NT2/D1 (cell line): Measurements from ENCODE around the gene HM13.
"Not testable (repeated sequence)": the region's sequence is repeated elsewhere in the genome, so short reads cannot be mapped to it uniquely, and the experiment has no call there.

Experiments
- DNase-seq: peaks from one replicate; pipeline ENCODE4 v3.0.0-alpha.2; 2011; ENCODE audit warnings: low read depth, low spot score
- H3K27me3 ChIP-seq: 2 replicates; pipeline ENCODE4 v1.6.0; 2011; ENCODE audit warnings: mild to moderate bottlenecking; ENCODE audit not compliant: insufficient read length, insufficient read depth
- H3K36me3 ChIP-seq: 2 replicates; pipeline ENCODE4 v1.6.1; 2011; ENCODE audit warnings: mild to moderate bottlenecking, low read length, mixed read lengths; ENCODE audit not compliant: insufficient read depth, insufficient read length
- H3K4me1 ChIP-seq: 2 replicates; pipeline ENCODE4 v1.5.1; 2011; ENCODE audit not compliant: insufficient read depth, insufficient read length
- H3K4me3 ChIP-seq: 2 replicates; pipeline ENCODE4 v1.5.1; 2011; ENCODE audit warnings: low read depth; ENCODE audit not compliant: insufficient read length
- H3K9ac ChIP-seq: 2 replicates; pipeline ENCODE4 v1.6.0; 2011; ENCODE audit warnings: low read depth; ENCODE audit not compliant: insufficient read length
- H3K9me3 ChIP-seq: 2 replicates; pipeline ENCODE4 v1.5.1; 2011; ENCODE audit warnings: mild to moderate bottlenecking, low read length; ENCODE audit not compliant: insufficient read depth
- SUZ12 ChIP-seq: IDR thresholded peaks from 2 replicates; pipeline ENCODE4 v1.6.1; 2011; ENCODE audit not compliant: insufficient read length, insufficient read depth; ENCODE audit errors: extremely low read depth
- YY1 ChIP-seq: IDR thresholded peaks from 2 replicates; pipeline ENCODE4 v1.6.1; 2011; ENCODE audit not compliant: insufficient read length, insufficient read depth
- ZNF274 ChIP-seq: IDR thresholded peaks from 2 replicates; pipeline ENCODE4 v1.6.1; 2011; ENCODE audit warnings: mild to moderate bottlenecking, low read depth, low read length

The HM13 gene

DNA sequence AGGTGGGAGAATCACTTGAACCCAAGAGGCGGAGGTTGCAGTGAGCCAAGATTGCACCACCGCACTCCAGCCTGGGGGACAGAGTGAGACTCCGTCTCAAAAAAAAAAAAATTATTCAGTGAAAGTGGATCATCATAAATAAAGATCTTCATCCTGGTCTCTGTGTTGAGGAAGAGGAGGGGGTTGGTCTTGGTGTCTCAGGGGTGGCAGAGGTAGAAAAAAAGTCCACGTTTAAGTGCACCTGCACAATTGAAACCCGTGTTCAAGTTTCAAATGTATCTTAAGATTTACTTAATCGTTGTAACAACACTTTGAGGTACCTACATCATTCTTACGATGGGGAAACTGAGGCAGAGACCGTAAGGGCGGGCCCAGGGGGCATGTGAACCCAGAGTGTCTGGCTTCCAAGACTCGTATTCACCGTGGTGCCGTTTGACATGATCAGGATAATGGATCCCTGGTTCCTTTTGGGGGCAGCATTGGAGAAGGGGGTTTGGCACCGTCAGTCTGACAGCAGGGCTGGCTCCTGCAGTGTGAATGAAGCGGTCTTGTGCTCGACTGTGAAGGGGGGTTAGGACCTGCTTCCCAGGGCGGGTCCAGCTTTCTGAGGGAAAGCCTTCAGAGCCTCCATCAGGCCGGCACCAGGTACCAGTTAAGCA lies 57.9 kb downstream of the HM13 start:
- no peaks in the 10 kb centered on the region for H3K27me3 ChIP-seq
- H3K9me3 ChIP-seq = no peaks in the 10 kb centered on the region
- no peak for TF ChIP-seq YY1
- TF ChIP-seq ZNF274 = no peak
- TF ChIP-seq SUZ12 = no peak
- DNase-seq = no peak
- H3K4me3 ChIP-seq = peak overlapping the region; percentile 54
- H3K36me3 ChIP-seq = peaks cover 41% of the 10 kb centered on the region
- peak overlapping the region; percentile 86 for H3K9ac ChIP-seq
- H3K4me1 ChIP-seq = peaks cover 8% of the 10 kb centered on the region

DNA sequence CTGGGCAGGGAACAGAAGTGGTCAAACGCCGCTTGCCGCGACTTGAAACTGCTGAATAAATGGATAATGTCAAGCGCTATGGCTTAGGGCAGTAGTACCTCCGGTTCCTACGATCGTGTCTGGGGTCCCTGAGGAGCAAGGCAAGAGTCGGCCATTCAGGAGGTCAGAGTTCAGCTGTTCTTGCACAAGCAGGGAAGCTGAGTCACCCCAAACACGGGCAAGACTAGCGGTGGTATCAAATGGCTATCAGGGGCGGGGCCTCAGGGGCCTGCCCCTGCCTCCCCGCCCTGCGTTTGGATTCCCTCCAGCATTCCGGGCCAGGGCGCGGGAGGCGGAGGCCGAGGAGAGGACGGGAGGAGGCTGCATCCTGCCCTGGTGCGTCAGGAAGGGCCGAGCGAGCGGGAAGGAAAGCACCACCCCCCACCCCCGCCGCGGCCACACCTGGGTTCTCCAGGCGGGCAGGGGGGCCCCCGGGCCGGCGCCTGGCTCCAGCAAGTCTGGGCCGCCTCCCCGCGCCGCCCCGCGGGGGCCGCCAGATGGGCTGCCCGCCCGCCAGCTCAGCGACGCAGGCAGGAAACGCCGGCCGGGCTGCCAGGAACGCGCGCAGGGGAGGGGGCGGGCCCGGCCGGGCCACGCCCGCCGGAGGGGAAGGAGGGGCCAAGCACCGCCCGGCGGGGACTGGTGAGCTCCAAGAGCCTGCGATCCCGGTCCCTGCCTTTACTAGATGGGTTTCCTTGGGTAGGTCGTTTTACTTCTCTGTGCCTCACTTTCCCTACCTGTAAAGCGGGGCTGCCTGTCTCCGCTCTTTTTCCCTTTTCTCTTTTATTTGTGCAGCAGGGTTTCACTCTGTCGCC lies 58.7 kb downstream of the HM13 start:
- H3K9ac ChIP-seq = peak overlapping the region; percentile 90
- H3K36me3 ChIP-seq = peaks cover 39% of the 10 kb centered on the region
- H3K27me3 ChIP-seq = no peaks in the 10 kb centered on the region
- peaks cover 8% of the 10 kb centered on the region for H3K4me1 ChIP-seq
- DNase-seq = peak; percentile 93
- peak overlapping the region; percentile 66 for H3K4me3 ChIP-seq
- peaks cover 6% of the 10 kb centered on the region; the same call in 1 of the 2 replicates for H3K9me3 ChIP-seq
- TF ChIP-seq SUZ12 (no peak), ZNF274 (no peak), YY1 (no peak)

DNA sequence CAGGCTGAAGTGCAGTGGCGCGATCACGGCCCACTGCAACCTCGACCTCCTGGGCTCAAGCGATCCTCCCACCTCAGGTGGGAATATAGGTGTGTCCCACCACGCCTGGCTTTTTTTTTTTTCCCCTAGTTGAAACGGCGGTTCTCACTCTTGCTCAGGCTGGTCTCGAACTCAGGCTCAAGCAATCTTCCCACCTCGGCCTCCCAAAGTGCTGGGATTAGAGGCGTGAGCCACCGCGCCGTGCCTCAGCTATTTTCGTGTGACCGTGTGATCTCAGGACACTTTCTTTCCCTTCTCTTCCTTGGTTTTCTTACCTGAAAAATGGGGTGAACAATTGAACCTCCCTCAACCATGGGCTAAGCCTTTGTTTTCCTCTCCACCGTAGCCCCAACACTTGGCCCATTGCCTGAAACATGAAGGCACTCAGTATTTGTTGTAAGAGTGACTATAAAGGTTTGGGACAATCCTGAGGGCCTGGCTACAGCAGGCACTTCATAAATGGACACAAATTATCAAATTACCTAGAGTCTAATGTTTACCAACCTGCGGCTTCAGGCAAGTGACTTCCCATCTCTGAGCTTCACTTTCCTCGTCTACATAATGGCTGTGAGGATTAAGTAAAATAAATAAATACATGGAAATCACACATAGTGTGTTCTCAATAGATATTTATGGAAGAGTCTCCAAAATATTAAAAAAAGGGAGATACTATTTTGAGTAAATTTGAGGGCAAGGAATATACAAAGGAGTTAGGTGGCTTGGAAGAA lies 59.5 kb downstream of the HM13 start:
- TF ChIP-seq ZNF274 = no peak
- DNase-seq = no peak

DNA sequence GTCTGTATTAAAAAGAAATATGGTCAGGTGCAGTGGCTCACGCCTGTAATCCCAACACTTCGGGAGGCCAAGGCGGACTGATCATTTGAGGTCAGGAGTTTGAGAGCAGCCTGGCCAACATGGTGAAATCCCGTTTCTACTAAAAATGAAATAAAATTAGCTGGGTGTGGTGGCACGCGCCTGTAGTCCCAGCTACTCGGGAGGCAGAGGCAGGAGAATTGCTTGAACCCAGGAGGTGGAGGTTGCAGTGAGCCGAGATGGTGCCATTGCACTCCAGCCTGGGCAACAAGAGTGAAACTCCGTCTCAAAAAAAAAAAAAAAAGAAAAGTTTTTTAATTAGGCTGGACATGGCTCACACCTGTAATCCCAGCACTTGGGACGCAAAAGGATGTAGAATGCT lies 60.7 kb downstream of the HM13 start:
- not testable (repeated sequence) for H3K9me3 ChIP-seq, H3K9ac ChIP-seq, H3K27me3 ChIP-seq, H3K4me3 ChIP-seq, DNase-seq, H3K4me1 ChIP-seq
- H3K36me3 ChIP-seq = peaks cover 22% of the 10 kb centered on the region

More for the DNA sequence above, 59.5 kb downstream of the HM13 start:
- Histone ChIP-seq H3K4me3 (peak overlapping the region; percentile 66), H3K4me1 (peaks cover 8% of the 10 kb centered on the region), H3K36me3 (peaks cover 33% of the 10 kb centered on the region), H3K9ac (peak overlapping the region; percentile 90), H3K27me3 (no peaks in the 10 kb centered on the region), H3K9me3 (peaks cover 8% of the 10 kb centered on the region; the same call in 1 of the 2 replicates)

DNA sequence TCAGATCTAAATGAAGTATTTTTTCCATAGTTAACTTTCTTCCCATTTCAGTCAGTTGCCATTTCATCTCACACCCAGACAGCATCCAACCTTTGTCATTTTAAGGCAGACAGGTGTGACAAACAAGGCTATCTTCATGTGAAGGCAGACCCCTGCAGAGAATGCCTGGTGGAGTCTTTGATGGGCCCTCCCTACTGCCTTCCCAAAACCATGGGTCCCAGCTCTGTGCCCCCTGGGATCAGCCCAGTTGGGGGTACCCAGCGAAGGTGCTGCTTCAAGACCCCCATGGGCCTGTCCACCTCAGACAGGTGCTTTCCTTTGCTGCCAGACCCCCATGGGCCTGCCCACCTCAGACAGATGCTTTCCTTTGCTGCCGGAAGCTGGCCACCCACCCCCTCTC lies 62.5 kb downstream of the HM13 start:
- H3K9me3 ChIP-seq = peaks cover 8% of the 10 kb centered on the region; the same call in 1 of the 2 replicates
- TF ChIP-seq SUZ12 = no peak
- no peak for TF ChIP-seq YY1
- no peak for TF ChIP-seq ZNF274
- no peak for DNase-seq
- no peaks in the 10 kb centered on the region for H3K27me3 ChIP-seq
- H3K4me3 ChIP-seq = no peak overlapping the region
- H3K36me3 ChIP-seq = peaks cover 11% of the 10 kb centered on the region
- peaks cover 6% of the 10 kb centered on the region for H3K4me1 ChIP-seq
- H3K9ac ChIP-seq = no peak overlapping the region

DNA sequence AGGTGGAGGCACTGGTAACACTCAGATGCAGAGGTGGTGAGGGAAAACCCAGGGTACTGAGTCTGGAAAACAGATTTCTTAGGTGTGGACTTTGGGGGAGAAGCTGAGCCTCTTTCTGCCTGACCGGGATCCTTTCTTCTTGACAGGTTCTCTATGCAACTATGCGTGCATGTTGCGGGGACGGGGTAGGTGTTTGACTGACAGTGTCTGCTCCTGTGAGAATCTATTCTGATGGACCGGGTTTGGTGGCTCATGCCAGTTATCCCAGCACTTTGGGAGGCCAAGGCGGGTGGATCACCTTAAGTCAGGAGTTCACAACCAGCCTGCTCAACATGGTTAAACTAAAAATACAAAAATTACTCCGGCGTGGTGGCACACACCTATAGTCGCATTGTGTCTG lies 63.0 kb downstream of the HM13 start:
- no peak overlapping the region for H3K9ac ChIP-seq
- peaks cover 6% of the 10 kb centered on the region for H3K4me1 ChIP-seq
- TF ChIP-seq SUZ12 (no peak), ZNF274 (no peak), YY1 (no peak)
- no peak for DNase-seq
- H3K9me3 ChIP-seq = peaks cover 8% of the 10 kb centered on the region; the same call in 1 of the 2 replicates
- H3K36me3 ChIP-seq = peaks cover 11% of the 10 kb centered on the region
- H3K4me3 ChIP-seq = no peak overlapping the region
- no peaks in the 10 kb centered on the region for H3K27me3 ChIP-seq
